GM12892 (cell line): ENCODE measurements around the gene TMEM163.

Experiments used
- POLR2AphosphoS5 ChIP-seq: IDR thresholded peaks from 2 replicates; pipeline ENCODE4 v1.6.1; 2011; ENCODE audit warnings: low read depth, low read length, control low read depth
- TAF1 ChIP-seq: IDR thresholded peaks from 2 replicates; pipeline ENCODE4 v1.6.1; 2011; ENCODE audit warnings: low read depth, mild to moderate bottlenecking, control low read depth, low read length, borderline replicate concordance

GRCh38 chr2:134500211-134500935 lies 218.4 kb downstream of the TMEM163 start:
- no peak for TF ChIP-seq POLR2AphosphoS5
- no peak for TF ChIP-seq TAF1
